Measurements from ENCODE around the gene THOC7. TPM values are rescaled to one million over a fixed set of nuclear protein-coding genes. Genes with fewer than 3 reads are reported as not detected.

THOC7 gene
- total RNA-seq, 2 experiments from 2014 or later, result 88.9 to 91.7 TPM

GRCh38 chr3:63860776-63861175 lies 2.8 kb downstream of the THOC7 start:
- H3K36me3 Mint-ChIP-seq (ENCODE audit: low read depth), result peaks cover 17% of the 10 kb centered on the region
- no peak overlapping the region for H3K27ac Mint-ChIP-seq
- no peaks in the 10 kb centered on the region for H3K9me3 Mint-ChIP-seq (ENCODE audit: insufficient read depth)
- H3K4me1 Mint-ChIP-seq (ENCODE audit: low read depth), result peaks cover 38% of the 10 kb centered on the region
- ChIA-PET CTCF (no interaction called here), POLR2A (no interaction called here)
- ATAC-seq (no peak), DNase-seq (no peak)
- H3K27me3 Mint-ChIP-seq (ENCODE audit: low read depth), result no peaks in the 10 kb centered on the region
- no peak overlapping the region for H3K4me3 Mint-ChIP-seq

DNA sequence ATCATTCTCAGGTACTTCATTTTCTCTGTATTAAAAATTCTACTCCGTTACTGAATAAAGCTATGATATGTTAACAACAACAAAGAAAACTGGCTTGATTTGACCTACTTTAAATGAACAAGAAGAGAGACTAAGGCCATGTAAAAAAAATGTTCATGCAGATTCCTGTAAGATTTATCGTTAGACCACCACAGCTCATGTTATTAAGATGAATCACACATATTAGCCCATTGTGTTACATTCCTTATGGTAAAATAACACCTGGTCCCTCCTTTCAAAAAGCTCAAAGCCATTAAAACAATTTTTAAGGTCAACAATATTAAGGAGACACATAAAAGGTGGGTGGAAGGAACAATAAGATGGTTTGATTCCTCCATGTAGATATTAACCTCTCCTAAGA lies 6.3 kb downstream of the THOC7 start:
- peaks cover 25% of the 10 kb centered on the region for H3K4me1 Mint-ChIP-seq (ENCODE audit: low read depth)
- H3K36me3 Mint-ChIP-seq (ENCODE audit: low read depth), result peaks cover 9% of the 10 kb centered on the region
- no peaks in the 10 kb centered on the region for H3K27me3 Mint-ChIP-seq (ENCODE audit: low read depth)
- ATAC-seq (no peak), DNase-seq (no peak)
- no peaks in the 10 kb centered on the region for H3K9me3 Mint-ChIP-seq (ENCODE audit: insufficient read depth)
- H3K27ac Mint-ChIP-seq, result no peak overlapping the region
- ChIA-PET POLR2A (no interaction called here), CTCF (no interaction called here)
- no peak overlapping the region for H3K4me3 Mint-ChIP-seq

- DNase-seq, result no peak
- Mint-ChIP-seq H3K9me3 (ENCODE audit: insufficient read depth) (no peaks in the 10 kb centered on the region), H3K27me3 (ENCODE audit: low read depth) (no peaks in the 10 kb centered on the region), H3K4me1 (ENCODE audit: low read depth) (peaks cover 8% of the 10 kb centered on the region), H3K4me3 (no peak overlapping the region), H3K36me3 (ENCODE audit: low read depth) (peaks cover 12% of the 10 kb centered on the region), H3K27ac (no peak overlapping the region)
- ChIA-PET CTCF (no interaction called here), POLR2A (no interaction called here)
- no peak for ATAC-seq
These were observed 8.2 kb downstream of the THOC7 start for GRCh38 chr3:63855333-63855940.

DNA sequence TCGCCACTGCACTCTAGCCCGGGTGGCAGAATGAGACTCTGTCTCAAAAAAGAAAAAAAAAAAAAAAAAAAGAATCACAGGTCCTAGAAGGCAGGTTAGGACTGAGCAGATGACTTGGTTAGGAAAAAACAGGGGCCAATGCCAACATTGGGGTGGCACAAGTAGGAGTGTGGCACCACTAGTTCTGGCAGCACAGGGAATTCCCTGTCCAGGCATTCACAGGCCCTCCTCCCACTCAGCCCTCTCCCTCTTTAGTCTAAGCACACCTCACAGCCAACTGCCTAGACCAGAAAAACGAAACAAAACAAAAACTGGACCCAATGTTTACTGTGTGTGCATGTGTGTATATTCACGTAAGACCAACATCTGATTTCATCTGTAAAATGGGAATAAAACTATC lies 10.5 kb downstream of the THOC7 start:
- Mint-ChIP-seq H3K4me3 (no peak overlapping the region), H3K9me3 (ENCODE audit: insufficient read depth) (no peaks in the 10 kb centered on the region), H3K27ac (no peak overlapping the region), H3K4me1 (ENCODE audit: low read depth) (peaks cover 8% of the 10 kb centered on the region), H3K27me3 (ENCODE audit: low read depth) (no peaks in the 10 kb centered on the region), H3K36me3 (ENCODE audit: low read depth) (peaks cover 15% of the 10 kb centered on the region)
- ChIA-PET CTCF (no interaction called here), POLR2A (no interaction called here)
- DNase-seq (no peak), ATAC-seq (no peak)

- H3K4me3 Mint-ChIP-seq, result no peak overlapping the region
- H3K27ac Mint-ChIP-seq, result no peak overlapping the region
- H3K27me3 Mint-ChIP-seq (ENCODE audit: low read depth), result no peaks in the 10 kb centered on the region
- ChIA-PET CTCF (no interaction called here), POLR2A (no interaction called here)
- H3K9me3 Mint-ChIP-seq (ENCODE audit: insufficient read depth), result no peaks in the 10 kb centered on the region
- no peak for DNase-seq
- H3K4me1 Mint-ChIP-seq (ENCODE audit: low read depth), result peaks cover 3% of the 10 kb centered on the region
- ATAC-seq, result no peak
- H3K36me3 Mint-ChIP-seq (ENCODE audit: low read depth), result peaks cover 14% of the 10 kb centered on the region
These were observed 12.3 kb downstream of the THOC7 start for GRCh38 chr3:63851287-63851686.

DNA sequence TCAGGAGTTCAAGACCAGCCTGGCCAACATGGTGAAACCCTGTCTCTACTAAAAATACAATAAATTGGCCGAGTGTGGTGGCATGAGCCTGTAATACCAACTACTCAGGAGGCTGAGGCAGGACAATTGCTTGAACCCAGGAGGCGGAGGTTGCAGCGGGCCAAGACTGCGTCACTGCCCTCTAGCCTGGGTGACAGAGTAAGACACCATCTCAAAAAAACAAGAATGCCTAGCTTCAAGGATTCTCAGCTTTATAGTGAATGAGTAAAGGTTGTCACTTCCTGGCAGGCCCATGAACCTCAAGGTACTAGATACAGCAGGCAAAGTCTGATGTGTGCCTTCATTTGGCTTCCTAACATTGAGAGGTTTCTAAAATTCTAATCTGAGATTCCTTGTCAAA lies 14.4 kb downstream of the THOC7 start:
- no peak overlapping the region for H3K27ac Mint-ChIP-seq
- no peaks in the 10 kb centered on the region for H3K4me1 Mint-ChIP-seq (ENCODE audit: low read depth)
- H3K27me3 Mint-ChIP-seq (ENCODE audit: low read depth), result no peaks in the 10 kb centered on the region
- no peak for DNase-seq
- ChIA-PET POLR2A (no interaction called here), CTCF (no interaction called here)
- ATAC-seq, result no peak
- no peak overlapping the region for H3K4me3 Mint-ChIP-seq
- H3K9me3 Mint-ChIP-seq (ENCODE audit: insufficient read depth), result no peaks in the 10 kb centered on the region
- H3K36me3 Mint-ChIP-seq (ENCODE audit: low read depth), result peaks cover 16% of the 10 kb centered on the region

GRCh38 chr3:63847718-63848450 lies 15.7 kb downstream of the THOC7 start:
- Mint-ChIP-seq H3K4me1 (ENCODE audit: low read depth) (no peaks in the 10 kb centered on the region), H3K36me3 (ENCODE audit: low read depth) (peaks cover 20% of the 10 kb centered on the region), H3K27ac (no peak overlapping the region), H3K27me3 (ENCODE audit: low read depth) (no peaks in the 10 kb centered on the region), H3K4me3 (no peak overlapping the region), H3K9me3 (ENCODE audit: insufficient read depth) (no peaks in the 10 kb centered on the region)
- DNase-seq, result no peak
- ChIA-PET POLR2A (no interaction called here), CTCF (no interaction called here)
- no peak for ATAC-seq

DNA sequence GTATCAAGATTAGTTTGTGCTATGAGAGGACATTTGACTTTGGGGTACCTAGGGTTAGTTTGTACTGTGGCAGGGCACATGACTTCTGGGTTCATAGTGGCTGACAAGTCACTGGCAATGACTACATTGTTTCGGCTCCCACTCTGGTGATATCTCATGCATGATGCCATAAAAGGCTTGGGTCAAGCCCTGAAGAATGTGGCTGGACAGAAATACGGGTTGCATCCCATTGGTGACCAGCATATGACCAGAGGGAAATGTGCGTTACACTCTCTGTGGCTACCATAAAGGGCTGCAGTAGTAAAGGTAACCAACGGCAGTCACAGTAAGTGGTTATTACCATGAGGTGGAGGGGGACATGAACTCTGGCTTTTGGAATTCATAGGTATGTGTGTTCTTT lies 18.4 kb downstream of the THOC7 start:
- H3K27ac Mint-ChIP-seq, result no peak overlapping the region
- CTCF ChIA-PET, result no interaction called here
- H3K4me3 Mint-ChIP-seq, result no peak overlapping the region
- H3K4me1 Mint-ChIP-seq (ENCODE audit: low read depth), result no peaks in the 10 kb centered on the region
- H3K36me3 Mint-ChIP-seq (ENCODE audit: low read depth), result peaks cover 16% of the 10 kb centered on the region
- no peaks in the 10 kb centered on the region for H3K27me3 Mint-ChIP-seq (ENCODE audit: low read depth)
- no peak for DNase-seq
- ATAC-seq, result no peak
- peaks cover 7% of the 10 kb centered on the region for H3K9me3 Mint-ChIP-seq (ENCODE audit: insufficient read depth)
- POLR2A ChIA-PET, result no interaction called here

GRCh38 chr3:63842127-63842526 lies 21.5 kb downstream of the THOC7 start:
- DNase-seq (no peak), ATAC-seq (no peak)
- Mint-ChIP-seq H3K27ac (no peak overlapping the region), H3K9me3 (ENCODE audit: insufficient read depth) (peaks cover 7% of the 10 kb centered on the region), H3K4me3 (no peak overlapping the region), H3K27me3 (ENCODE audit: low read depth) (no peaks in the 10 kb centered on the region), H3K36me3 (ENCODE audit: low read depth) (peaks cover 16% of the 10 kb centered on the region), H3K4me1 (ENCODE audit: low read depth) (no peaks in the 10 kb centered on the region)
- ChIA-PET CTCF (interaction anchor here (1.5 kb wide), 1 partner anchor 24 kb away, joined by 3 read pairs; no protein-coding TSS in a partner anchor), POLR2A (no interaction called here)

DNA sequence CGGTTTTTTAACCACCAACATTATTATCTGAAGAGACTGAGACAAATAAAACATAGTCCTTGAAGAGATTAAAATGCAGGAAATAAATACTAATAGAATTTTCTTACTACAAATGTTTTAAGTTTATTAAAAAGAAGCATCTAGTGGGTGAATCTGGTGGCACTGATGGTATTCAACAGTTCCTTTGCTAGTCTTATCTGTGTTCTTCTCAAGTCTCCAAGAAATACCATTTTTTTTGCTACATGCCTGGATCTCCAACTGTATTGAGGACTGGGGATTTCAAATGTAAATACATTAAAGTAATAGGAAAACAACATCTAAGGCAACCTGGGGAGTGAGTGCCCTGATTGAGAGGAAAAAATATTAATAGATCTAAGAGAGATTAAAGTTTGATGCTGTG lies 21.9 kb downstream of the THOC7 start:
- peaks cover 7% of the 10 kb centered on the region for H3K9me3 Mint-ChIP-seq (ENCODE audit: insufficient read depth)
- DNase-seq (no peak), ATAC-seq (no peak)
- POLR2A ChIA-PET, result no interaction called here
- no peak overlapping the region for H3K27ac Mint-ChIP-seq
- no peaks in the 10 kb centered on the region for H3K4me1 Mint-ChIP-seq (ENCODE audit: low read depth)
- no peaks in the 10 kb centered on the region for H3K27me3 Mint-ChIP-seq (ENCODE audit: low read depth)
- CTCF ChIA-PET, result interaction anchor here (1.5 kb wide), 1 partner anchor 24 kb away, joined by 3 read pairs; no protein-coding TSS in a partner anchor
- H3K36me3 Mint-ChIP-seq (ENCODE audit: low read depth), result peaks cover 16% of the 10 kb centered on the region
- H3K4me3 Mint-ChIP-seq, result no peak overlapping the region

- H3K36me3 Mint-ChIP-seq (ENCODE audit: low read depth), result peaks cover 32% of the 10 kb centered on the region
- H3K9me3 Mint-ChIP-seq (ENCODE audit: insufficient read depth), result no peaks in the 10 kb centered on the region
- no peak overlapping the region for H3K27ac Mint-ChIP-seq
- DNase-seq, result no peak
- CTCF ChIA-PET, result interaction anchor here (0.9 to 1.1 kb wide), 2 partner anchors 13 to 45 kb away, joined by 3 read pairs; partner anchors contain the start of gene C3orf49
- ATAC-seq, result no peak
- no peak overlapping the region for H3K4me3 Mint-ChIP-seq
- POLR2A ChIA-PET, result no interaction called here
- no peaks in the 10 kb centered on the region for H3K27me3 Mint-ChIP-seq (ENCODE audit: low read depth)
- H3K4me1 Mint-ChIP-seq (ENCODE audit: low read depth), result no peaks in the 10 kb centered on the region
These were observed 31.2 kb downstream of the THOC7 start for GRCh38 chr3:63832395-63832794.

DNA sequence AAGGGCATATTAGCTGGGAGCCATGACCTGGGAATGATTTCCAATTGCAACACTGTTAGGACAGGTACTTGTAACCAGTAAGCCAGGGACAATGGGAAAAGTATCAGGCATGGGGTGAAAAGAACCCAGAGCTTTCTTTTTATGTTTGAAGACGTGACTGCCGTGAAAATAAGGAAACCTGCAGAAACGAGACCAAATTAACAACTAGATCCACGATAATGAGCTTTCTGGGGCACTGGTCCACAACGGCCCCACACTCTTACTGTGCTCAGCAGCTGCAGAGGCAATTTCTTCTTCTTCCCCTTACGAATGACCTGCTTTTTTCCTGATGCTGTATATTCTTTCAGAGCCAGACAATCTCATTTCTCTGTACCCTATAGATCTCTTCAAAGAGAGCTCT lies 33.1 kb downstream of the THOC7 start:
- no peaks in the 10 kb centered on the region for H3K4me1 Mint-ChIP-seq (ENCODE audit: low read depth)
- peaks cover 29% of the 10 kb centered on the region for H3K36me3 Mint-ChIP-seq (ENCODE audit: low read depth)
- DNase-seq (no peak), ATAC-seq (no peak)
- ChIA-PET POLR2A (no interaction called here), CTCF (interaction anchor here (2.0 kb wide), 1 partner anchor 11 kb away, joined by 7 read pairs; the partner anchor contains the start of gene C3orf49)
- no peak overlapping the region for H3K4me3 Mint-ChIP-seq
- H3K27ac Mint-ChIP-seq, result no peak overlapping the region
- no peaks in the 10 kb centered on the region for H3K27me3 Mint-ChIP-seq (ENCODE audit: low read depth)
- H3K9me3 Mint-ChIP-seq (ENCODE audit: insufficient read depth), result no peaks in the 10 kb centered on the region
